Measurements from ENCODE around the gene CCDC71L. TPM values are rescaled to one million over a fixed set of nuclear protein-coding genes. Genes with fewer than 3 reads are reported as not detected.
A peak's percentile ranks its signal among the peaks of the same experiment; 100 is the strongest.
"Not testable (repeated sequence)": the region's sequence is repeated elsewhere in the genome, so short reads cannot be mapped to it uniquely, and the experiment has no call there.

CCDC71L gene
- total and polyA plus RNA-seq, 2 donors (not counting 1 experiment from before 2014, with no cell fraction given): 20.3 to 39.1 TPM

DNA sequence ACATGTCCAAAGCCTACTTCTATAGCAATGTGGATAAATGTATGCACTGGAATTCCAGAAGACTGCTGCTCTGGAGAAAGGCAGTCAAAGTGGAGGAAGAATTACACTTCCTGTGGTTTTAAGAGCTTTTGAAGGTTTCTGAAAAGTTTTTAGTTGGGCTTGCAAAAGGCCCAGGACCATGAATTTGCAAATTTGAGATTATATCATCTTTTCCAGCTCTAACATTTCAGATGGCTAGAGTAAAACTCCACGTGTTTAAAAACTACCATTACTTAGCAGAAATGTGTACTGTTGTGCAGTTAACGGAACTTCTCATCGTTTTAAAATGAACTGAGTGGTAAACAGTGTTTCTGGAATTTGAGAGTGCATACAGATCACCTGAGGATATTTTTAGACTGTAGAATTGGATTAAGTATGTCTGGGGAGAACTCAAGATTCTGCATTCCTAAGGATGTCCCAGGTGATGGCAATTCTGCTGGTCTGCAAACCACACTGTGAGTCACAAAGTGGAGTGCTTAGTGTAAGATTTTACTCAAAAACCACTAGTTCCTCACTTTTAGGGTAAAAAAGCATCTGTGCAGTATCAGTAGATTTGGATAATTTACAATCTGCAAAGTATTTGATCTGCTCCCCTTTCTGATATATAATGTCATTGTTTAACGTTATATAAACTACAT is 32.9 kb upstream of the CCDC71L start:
- peak in 1 of 2 donors; percentile 81 for DNase-seq (ENCODE audit: low read depth in 2 of 2)
- Histone ChIP-seq H3K79me2 (ENCODE audit: control insufficient read depth, insufficient read depth, low read length) (no peaks in the 10 kb centered on the region), H3K9ac (ENCODE audit: insufficient read depth, low read length) (no peak overlapping the region), H2AFZ (ENCODE audit: low read length) (no peak overlapping the region), H3K4me1 (ENCODE audit: control insufficient read depth, extremely low read depth, insufficient read depth, low read length) (no peaks in the 10 kb centered on the region), H3K27me3 (ENCODE audit: control insufficient read depth, insufficient read depth, low read length) (no peaks in the 10 kb centered on the region), H3K36me3 (ENCODE audit: control insufficient read depth, insufficient read depth, low read length) (no peaks in the 10 kb centered on the region), H3K4me2 (ENCODE audit: extremely low read depth, insufficient read depth, low read length) (no peak overlapping the region), H3K27ac (ENCODE audit: insufficient read depth, low read length) (no peak overlapping the region), H4K20me1 (ENCODE audit: control insufficient read depth, extremely low read depth, insufficient read depth, low read length) (no peaks in the 10 kb centered on the region), H3K4me3 (replicated peaks in 1 of 4; ENCODE audit: control extremely low read depth in 1 of 4, insufficient read depth in 1 of 4, low read depth in 3 of 4, low read length in 4 of 4) (no peak overlapping the region), H3K9me3 (ENCODE audit: control insufficient read depth, insufficient read depth, low read depth, low read length) (no peaks in the 10 kb centered on the region)
- TF ChIP-seq, protein P1, sequence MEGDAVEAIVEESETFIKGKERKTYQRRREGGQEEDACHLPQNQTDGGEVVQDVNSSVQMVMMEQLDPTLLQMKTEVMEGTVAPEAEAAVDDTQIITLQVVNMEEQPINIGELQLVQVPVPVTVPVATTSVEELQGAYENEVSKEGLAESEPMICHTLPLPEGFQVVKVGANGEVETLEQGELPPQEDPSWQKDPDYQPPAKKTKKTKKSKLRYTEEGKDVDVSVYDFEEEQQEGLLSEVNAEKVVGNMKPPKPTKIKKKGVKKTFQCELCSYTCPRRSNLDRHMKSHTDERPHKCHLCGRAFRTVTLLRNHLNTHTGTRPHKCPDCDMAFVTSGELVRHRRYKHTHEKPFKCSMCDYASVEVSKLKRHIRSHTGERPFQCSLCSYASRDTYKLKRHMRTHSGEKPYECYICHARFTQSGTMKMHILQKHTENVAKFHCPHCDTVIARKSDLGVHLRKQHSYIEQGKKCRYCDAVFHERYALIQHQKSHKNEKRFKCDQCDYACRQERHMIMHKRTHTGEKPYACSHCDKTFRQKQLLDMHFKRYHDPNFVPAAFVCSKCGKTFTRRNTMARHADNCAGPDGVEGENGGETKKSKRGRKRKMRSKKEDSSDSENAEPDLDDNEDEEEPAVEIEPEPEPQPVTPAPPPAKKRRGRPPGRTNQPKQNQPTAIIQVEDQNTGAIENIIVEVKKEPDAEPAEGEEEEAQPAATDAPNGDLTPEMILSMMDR (conservative IDR thresholded peaks at IDR 0.05 in 1 of 2, IDR thresholded peaks at IDR 0.05 in 1 of 2; ENCODE audit: low read depth in 1 of 2, low read length in 2 of 2): no peak
- no peak for TF ChIP-seq EZH2 (IDR thresholded peaks at IDR 0.05; ENCODE audit: low read length, missing control alignments)

DNA sequence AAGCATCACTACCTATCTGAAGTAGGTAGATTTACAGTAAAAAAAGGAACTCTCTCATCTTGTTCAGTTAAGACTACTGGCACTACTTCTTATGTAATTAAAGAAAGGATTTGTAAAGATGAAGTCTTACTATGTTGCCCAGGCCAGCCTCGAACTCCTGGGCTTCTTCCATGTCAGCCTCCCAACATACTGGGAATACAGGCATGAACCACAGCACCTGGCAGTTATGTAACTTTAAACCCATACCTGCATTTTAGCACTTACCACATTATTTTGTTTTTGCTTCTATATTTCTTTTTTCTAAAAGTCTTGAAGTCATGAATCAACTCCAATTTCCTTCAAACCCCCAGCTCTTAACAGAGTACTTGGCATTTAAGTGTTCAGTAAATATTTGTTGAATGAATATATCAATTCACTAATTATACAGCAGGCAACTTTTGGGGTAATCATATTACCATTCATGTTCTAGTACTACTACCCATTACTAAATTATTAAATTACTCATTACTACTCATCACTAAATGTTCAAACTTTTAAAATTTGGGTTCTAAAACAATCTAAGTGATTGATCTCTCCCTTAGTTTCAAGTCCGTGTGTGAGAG is 31.6 kb upstream of the CCDC71L start:
- no peak for DNase-seq (ENCODE audit: low read depth in 2 of 2)
- TF ChIP-seq EZH2 (IDR thresholded peaks at IDR 0.05; ENCODE audit: low read length, missing control alignments): no peak
- TF ChIP-seq, protein P1 (conservative IDR thresholded peaks at IDR 0.05 in 1 of 2, IDR thresholded peaks at IDR 0.05 in 1 of 2; ENCODE audit: low read depth in 1 of 2, low read length in 2 of 2): no peak
- Histone ChIP-seq H3K27me3 (ENCODE audit: control insufficient read depth, insufficient read depth, low read length) (no peaks in the 10 kb centered on the region), H3K9ac (ENCODE audit: insufficient read depth, low read length) (no peak overlapping the region), H2AFZ (ENCODE audit: low read length) (no peak overlapping the region), H3K27ac (ENCODE audit: insufficient read depth, low read length) (no peak overlapping the region), H3K4me3 (replicated peaks in 1 of 4; ENCODE audit: control extremely low read depth in 1 of 4, insufficient read depth in 1 of 4, low read depth in 3 of 4, low read length in 4 of 4) (no peak overlapping the region), H4K20me1 (ENCODE audit: control insufficient read depth, extremely low read depth, insufficient read depth, low read length) (no peaks in the 10 kb centered on the region), H3K4me1 (ENCODE audit: control insufficient read depth, extremely low read depth, insufficient read depth, low read length) (no peaks in the 10 kb centered on the region), H3K4me2 (ENCODE audit: extremely low read depth, insufficient read depth, low read length) (no peak overlapping the region), H3K79me2 (ENCODE audit: control insufficient read depth, insufficient read depth, low read length) (no peaks in the 10 kb centered on the region), H3K9me3 (ENCODE audit: control insufficient read depth, insufficient read depth, low read depth, low read length) (no peaks in the 10 kb centered on the region), H3K36me3 (ENCODE audit: control insufficient read depth, insufficient read depth, low read length) (no peaks in the 10 kb centered on the region)

DNA sequence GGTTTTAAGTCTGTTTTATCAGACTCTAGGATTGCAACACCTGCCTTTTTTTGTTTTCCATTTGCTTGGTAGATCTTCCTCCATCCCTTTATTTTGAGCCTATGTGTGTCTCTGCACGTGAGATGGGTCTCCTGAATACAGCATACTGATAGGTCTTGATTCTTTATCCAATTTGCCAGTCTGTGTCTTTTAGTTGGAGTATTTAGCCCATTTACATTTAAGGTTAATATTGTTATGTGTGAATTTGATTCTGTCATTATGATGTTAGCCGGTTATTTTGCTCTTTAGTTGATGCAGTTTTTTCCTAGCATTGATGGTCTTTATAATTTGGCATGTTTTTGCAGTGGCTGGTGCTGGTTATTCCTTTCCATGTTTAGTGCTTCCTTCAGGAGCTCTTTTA is 27.2 kb upstream of the CCDC71L start:
- not testable (repeated sequence) for H3K4me2 ChIP-seq (ENCODE audit: extremely low read depth, insufficient read depth, low read length); H4K20me1 ChIP-seq (ENCODE audit: control insufficient read depth, extremely low read depth, insufficient read depth, low read length)

More for the DNA sequence above, 27.2 kb upstream of the CCDC71L start:
- not testable (repeated sequence) for H3K9ac ChIP-seq (ENCODE audit: insufficient read depth, low read length); H3K9me3 ChIP-seq (ENCODE audit: control insufficient read depth, insufficient read depth, low read depth, low read length); H3K4me1 ChIP-seq (ENCODE audit: control insufficient read depth, extremely low read depth, insufficient read depth, low read length); DNase-seq (ENCODE audit: low read depth in 2 of 2); H3K36me3 ChIP-seq (ENCODE audit: control insufficient read depth, insufficient read depth, low read length); H3K27me3 ChIP-seq (ENCODE audit: control insufficient read depth, insufficient read depth, low read length); H3K27ac ChIP-seq (ENCODE audit: insufficient read depth, low read length); H3K4me3 ChIP-seq (replicated peaks in 1 of 4; ENCODE audit: control extremely low read depth in 1 of 4, insufficient read depth in 1 of 4, low read depth in 3 of 4, low read length in 4 of 4); H2AFZ ChIP-seq (ENCODE audit: low read length); H3K79me2 ChIP-seq (ENCODE audit: control insufficient read depth, insufficient read depth, low read length)
